CD4-positive, alpha-beta memory T cell (primary cell): Measurements from ENCODE around the gene MAST4. TPM values are rescaled to one million over a fixed set of nuclear protein-coding genes. Genes with fewer than 3 reads are reported as not detected.

Experiments used
- CTCF ChIA-PET: fragments of 350-600 bp; sonication (Branson Sonifier 250); formaldehyde crosslinking; loops from one replicate; lab custom pipeline; 2021; ENCODE audit warnings: inconsistent platforms; ENCODE audit not compliant: partially characterized antibody; lab: Charles Lee
- POLR2A ChIA-PET: fragments of 350-600 bp; sonication (Branson Sonifier 250); formaldehyde crosslinking; loops from one replicate; lab custom pipeline; 2021; ENCODE audit not compliant: partially characterized antibody; lab: Charles Lee
- DNase-seq, 5 donors: peaks; one replicate each; pipeline versions ENCODE4 v3.0.0 to v3.0.0-alpha.2; 2020 to 2022; ENCODE audit warnings: mixed read lengths in 1 of 5
- H3K27ac ChIP-seq: one replicate; pipeline ENCODE4 v1.7.0; 2013; ENCODE audit warnings: low read depth, low read length
- H3K27me3 ChIP-seq: 2 replicates; pipeline ENCODE4 v1.7.0; 2013; ENCODE audit warnings: mild to moderate bottlenecking, low read length, moderate library complexity; ENCODE audit not compliant: insufficient read depth
- H3K36me3 ChIP-seq: 2 replicates; pipeline ENCODE4 v1.7.0; 2013; ENCODE audit warnings: mild to moderate bottlenecking, low read length, moderate library complexity; ENCODE audit not compliant: insufficient read depth
- H3K4me1 ChIP-seq: 2 replicates; pipeline ENCODE4 v1.7.0; 2013; ENCODE audit warnings: mild to moderate bottlenecking, low read length, moderate library complexity; ENCODE audit not compliant: insufficient read depth
- H3K4me3 ChIP-seq, 2 donors: one replicate each; pipeline ENCODE4 v1.7.0; 2013; ENCODE audit warnings: low read length in 2 of 2, mild to moderate bottlenecking in 1 of 2
- H3K9me3 ChIP-seq, 2 donors: one replicate each; pipeline ENCODE4 v1.7.0; 2013; ENCODE audit warnings: low read length in 2 of 2, control low read depth in 1 of 2; ENCODE audit not compliant: control insufficient read depth in 1 of 2
- H3K27ac Mint-ChIP-seq, 7 donors: one replicate each; pipeline ENCODE4 v1.8.0; 2020 to 2021; ENCODE audit warnings: mixed read lengths in 7 of 7, mild to moderate bottlenecking in 6 of 7, inconsistent platforms in 3 of 7, moderate library complexity in 3 of 7
- H3K27me3 Mint-ChIP-seq, 2 donors: one replicate each; pipeline ENCODE4 v1.8.0; 2020 to 2021; ENCODE audit warnings: mixed read lengths in 2 of 2
- H3K36me3 Mint-ChIP-seq, 2 donors: one replicate each; pipeline ENCODE4 v1.8.0; 2020 to 2021; ENCODE audit warnings: mixed read lengths in 2 of 2, inconsistent platforms in 1 of 2, mild to moderate bottlenecking in 1 of 2
- H3K4me1 Mint-ChIP-seq, 4 donors: one replicate each; pipeline ENCODE4 v1.8.0; 2020 to 2021; ENCODE audit warnings: mixed read lengths in 4 of 4, mild to moderate bottlenecking in 1 of 4
- H3K4me3 Mint-ChIP-seq, 8 donors: one replicate each; pipeline ENCODE4 v1.8.0; 2020 to 2021; ENCODE audit warnings: mixed read lengths in 8 of 8, mild to moderate bottlenecking in 7 of 8, moderate library complexity in 6 of 8, inconsistent platforms in 3 of 8
- H3K9me3 Mint-ChIP-seq, 8 donors: one replicate each; pipeline ENCODE4 v1.8.0; 2020 to 2021; ENCODE audit warnings: mixed read lengths in 8 of 8, mild to moderate bottlenecking in 5 of 8, inconsistent platforms in 3 of 8, moderate library complexity in 1 of 8
- intact Hi-C: fragments of 100-400 bp; cut with micrococcal nuclease; formaldehyde crosslinking; loops from one replicate; pipeline ENCODE4 v1.15.1; 2023
- polyA plus RNA-seq, 2 donors: library from polyadenylated mRNA; unstranded; fragments of 300-500 nt; fragmentation: Illumina TruSeq; gene quantifications; one replicate each; pipeline ENCODE4 v1.2.3, GENCODE V29; 2021
- total RNA-seq, 2 experiments: library from RNA; stranded (reverse); gene quantifications; one replicate each; pipeline ENCODE4 v1.2.3, GENCODE V29; 2021

Gene MAST4
- total and polyA plus RNA-seq, 4 experiments from 2014 or later, result 9.2 to 27.0 (median 21.3) TPM

GRCh38 chr5:66862020-66862419 lies 265.8 kb downstream of the MAST4 start:
- no peak for DNase-seq
- Histone ChIP-seq H3K4me1 (no peaks in the 10 kb centered on the region), H3K27me3 (peaks cover 3% of the 10 kb centered on the region), H3K27ac (no peak overlapping the region), H3K9me3 (no peaks in the 10 kb centered on the region), H3K36me3 (no peaks in the 10 kb centered on the region), H3K4me3 (no peak overlapping the region)
- ChIA-PET CTCF (no interaction called here), POLR2A (no interaction called here)
- Mint-ChIP-seq H3K4me1 (no peaks in the 10 kb centered on the region), H3K9me3 (no peaks in the 10 kb centered on the region), H3K4me3 (no peak overlapping the region), H3K27ac (no peak overlapping the region), H3K36me3 (no peaks in the 10 kb centered on the region), H3K27me3 (peaks cover 17 to 20% of the 10 kb centered on the region in 2 donors)
- intact Hi-C loops, result no loop called here

DNA sequence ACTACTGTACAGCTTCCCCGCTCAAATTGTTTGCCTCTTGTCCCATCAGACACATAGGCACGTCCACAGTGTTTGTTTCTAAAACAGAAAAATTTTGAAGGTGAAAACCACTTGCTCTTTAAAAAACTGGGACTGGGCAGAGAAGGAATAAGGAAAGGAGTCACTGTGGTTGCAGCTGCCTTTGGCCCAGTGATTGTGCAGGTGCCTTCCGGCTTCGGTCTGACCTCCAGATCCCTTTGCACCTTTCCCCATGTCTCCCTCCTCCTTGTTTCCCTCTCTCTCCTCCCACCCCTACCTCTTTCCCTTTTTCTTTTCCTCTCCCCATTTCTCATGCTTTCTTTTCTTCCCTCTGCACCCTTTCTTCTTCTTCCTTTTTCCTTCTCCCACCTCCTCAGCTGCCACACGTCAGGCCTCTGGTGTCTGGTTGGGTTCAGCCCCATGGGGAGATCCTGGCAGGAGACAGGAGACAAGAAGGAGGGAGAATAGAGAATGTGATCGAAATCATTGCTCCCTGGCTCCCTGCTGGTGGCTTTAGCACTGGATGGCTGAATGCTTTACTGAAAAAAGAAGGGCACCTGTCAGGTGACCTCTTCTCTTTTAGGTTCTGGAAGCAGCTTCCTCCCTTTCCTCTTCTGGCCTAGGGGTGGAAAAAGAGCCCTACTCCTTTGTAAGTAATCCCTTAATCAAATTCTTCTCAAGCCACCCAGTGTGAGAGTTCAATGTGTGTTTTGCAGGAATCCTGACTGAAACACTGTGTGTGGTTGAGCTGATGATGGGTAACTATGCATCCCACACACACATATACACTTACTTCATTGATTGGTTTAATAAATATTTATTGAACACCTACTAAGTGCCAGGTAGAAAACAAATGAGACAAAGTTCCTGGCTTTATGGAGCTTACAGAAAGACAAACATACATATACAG lies 267.3 kb downstream of the MAST4 start:
- CTCF ChIA-PET, result interaction anchor here (0.7 kb wide), 1 partner anchor 29 kb away, joined by 3 read pairs; no protein-coding TSS in a partner anchor
- Mint-ChIP-seq H3K4me1 (no peaks in the 10 kb centered on the region), H3K27me3 (peaks cover 17 to 20% of the 10 kb centered on the region in 2 donors), H3K9me3 (no peaks in the 10 kb centered on the region), H3K27ac (no peak overlapping the region), H3K36me3 (no peaks in the 10 kb centered on the region), H3K4me3 (no peak overlapping the region)
- POLR2A ChIA-PET, result no interaction called here
- H3K9me3 ChIP-seq, result no peaks in the 10 kb centered on the region
- DNase-seq, result no peak
- no peak overlapping the region for H3K4me3 ChIP-seq
- H3K36me3 ChIP-seq, result no peaks in the 10 kb centered on the region
- intact Hi-C loops, result loop anchor here (1.0 kb wide), 1 partner anchor 49 kb away; no protein-coding TSS in a partner anchor
- peaks cover 3% of the 10 kb centered on the region for H3K27me3 ChIP-seq
- no peak overlapping the region for H3K27ac ChIP-seq
- no peaks in the 10 kb centered on the region for H3K4me1 ChIP-seq

- H3K9me3 Mint-ChIP-seq, result no peaks in the 10 kb centered on the region
- Histone ChIP-seq H3K27ac (no peak overlapping the region), H3K36me3 (no peaks in the 10 kb centered on the region), H3K4me3 (no peak overlapping the region), H3K4me1 (no peaks in the 10 kb centered on the region), H3K27me3 (peaks cover 3% of the 10 kb centered on the region), H3K9me3 (no peaks in the 10 kb centered on the region)
- no peaks in the 10 kb centered on the region for H3K4me1 Mint-ChIP-seq
- CTCF ChIA-PET, result interaction anchor here (1.0 kb wide), 1 partner anchor 10 kb away, joined by 3 read pairs; no protein-coding TSS in a partner anchor
- H3K27ac Mint-ChIP-seq, result no peak overlapping the region
- peak overlapping the region in 1 of 8 donors; percentile 9 for H3K4me3 Mint-ChIP-seq
- POLR2A ChIA-PET, result no interaction called here
- H3K27me3 Mint-ChIP-seq, result peaks cover 17 to 20% of the 10 kb centered on the region in 2 donors
- intact Hi-C loops, result loop anchor here (1.0 kb wide), 1 partner anchor 50 kb away; no protein-coding TSS in a partner anchor
- H3K36me3 Mint-ChIP-seq, result no peaks in the 10 kb centered on the region
- peak in 4 of 5 donors; percentile 22 to 39 (median 26) for DNase-seq
Measured at GRCh38 chr5:66864240-66864884, 268.2 kb downstream of the MAST4 start.

- Mint-ChIP-seq H3K4me1 (no peaks in the 10 kb centered on the region), H3K4me3 (no peak overlapping the region), H3K36me3 (no peaks in the 10 kb centered on the region), H3K27ac (no peak overlapping the region), H3K27me3 (peaks cover 5 to 10% of the 10 kb centered on the region in 2 donors), H3K9me3 (no peaks in the 10 kb centered on the region)
- H3K36me3 ChIP-seq, result no peaks in the 10 kb centered on the region
- no peak overlapping the region for H3K4me3 ChIP-seq
- DNase-seq, result no peak
- intact Hi-C loops, result no loop called here
- no peaks in the 10 kb centered on the region for H3K4me1 ChIP-seq
- ChIA-PET CTCF (interaction anchor here (1.9 kb wide), 1 partner anchor 22 kb away, joined by 3 read pairs; no protein-coding TSS in a partner anchor), POLR2A (no interaction called here)
- H3K9me3 ChIP-seq, result no peaks in the 10 kb centered on the region
- no peak overlapping the region for H3K27ac ChIP-seq
- H3K27me3 ChIP-seq, result no peaks in the 10 kb centered on the region
Measured at GRCh38 chr5:66867618-66868322, 271.6 kb downstream of the MAST4 start.

GRCh38 chr5:66869347-66869746 lies 273.2 kb downstream of the MAST4 start:
- H3K4me1 ChIP-seq, result no peaks in the 10 kb centered on the region
- no peaks in the 10 kb centered on the region for H3K9me3 Mint-ChIP-seq
- peaks cover 1 to 3% of the 10 kb centered on the region in 2 donors for H3K27me3 Mint-ChIP-seq
- H3K36me3 Mint-ChIP-seq, result no peaks in the 10 kb centered on the region
- no peaks in the 10 kb centered on the region for H3K27me3 ChIP-seq
- no peaks in the 10 kb centered on the region for H3K4me1 Mint-ChIP-seq
- no peaks in the 10 kb centered on the region for H3K36me3 ChIP-seq
- no peak for DNase-seq
- intact Hi-C loops, result no loop called here
- ChIA-PET CTCF (interaction anchor here (1.9 kb wide), 1 partner anchor 20 kb away, joined by 3 read pairs; no protein-coding TSS in a partner anchor), POLR2A (no interaction called here)
- no peaks in the 10 kb centered on the region for H3K9me3 ChIP-seq
- H3K27ac Mint-ChIP-seq, result no peak overlapping the region
- no peak overlapping the region for H3K27ac ChIP-seq
- H3K4me3 Mint-ChIP-seq, result no peak overlapping the region
- no peak overlapping the region for H3K4me3 ChIP-seq

- H3K4me1 Mint-ChIP-seq, result no peaks in the 10 kb centered on the region
- ChIA-PET CTCF (no interaction called here), POLR2A (no interaction called here)
- DNase-seq, result no peak
- no peak overlapping the region for H3K4me3 ChIP-seq
- no peaks in the 10 kb centered on the region for H3K9me3 ChIP-seq
- H3K27ac Mint-ChIP-seq, result peak overlapping the region in 1 of 7 donors; percentile 19
- no peaks in the 10 kb centered on the region for H3K9me3 Mint-ChIP-seq
- no peak overlapping the region for H3K27ac ChIP-seq
- H3K27me3 Mint-ChIP-seq, result peaks cover 0 to 1% of the 10 kb centered on the region in 2 donors
- no peaks in the 10 kb centered on the region for H3K36me3 ChIP-seq
- no peaks in the 10 kb centered on the region for H3K4me1 ChIP-seq
- no peak overlapping the region for H3K4me3 Mint-ChIP-seq
- H3K36me3 Mint-ChIP-seq, result no peaks in the 10 kb centered on the region
- intact Hi-C loops, result no loop called here
- no peaks in the 10 kb centered on the region for H3K27me3 ChIP-seq
Measured at GRCh38 chr5:66870708-66871107, 274.5 kb downstream of the MAST4 start.

DNA sequence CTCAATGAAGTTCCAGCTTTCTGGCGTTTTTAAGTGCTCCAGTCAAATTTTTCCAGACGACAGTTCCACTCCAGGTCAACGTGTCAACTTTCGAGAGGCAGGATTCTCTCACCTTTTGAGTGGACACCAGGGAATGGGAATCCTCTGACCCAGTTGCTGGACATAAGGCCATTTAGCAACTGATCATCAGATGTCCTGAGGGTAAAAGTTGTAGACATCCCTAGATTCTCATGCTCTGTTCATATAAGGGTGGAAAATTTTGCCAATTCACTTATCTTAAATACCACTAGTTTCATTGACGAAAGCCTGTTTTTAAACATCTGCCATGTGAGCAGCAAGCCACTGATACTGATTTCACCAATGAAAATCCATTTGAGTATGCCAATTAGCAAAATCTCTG lies 275.5 kb downstream of the MAST4 start:
- no peaks in the 10 kb centered on the region for H3K9me3 ChIP-seq
- H3K27me3 Mint-ChIP-seq, result no peaks in the 10 kb centered on the region
- H3K36me3 ChIP-seq, result no peaks in the 10 kb centered on the region
- ChIA-PET POLR2A (no interaction called here), CTCF (no interaction called here)
- no peaks in the 10 kb centered on the region for H3K4me1 ChIP-seq
- no peak for DNase-seq
- H3K9me3 Mint-ChIP-seq, result no peaks in the 10 kb centered on the region
- no peak overlapping the region for H3K4me3 Mint-ChIP-seq
- H3K36me3 Mint-ChIP-seq, result no peaks in the 10 kb centered on the region
- no peak overlapping the region for H3K27ac Mint-ChIP-seq
- H3K27ac ChIP-seq, result no peak overlapping the region
- intact Hi-C loops, result no loop called here
- H3K27me3 ChIP-seq, result no peaks in the 10 kb centered on the region
- no peak overlapping the region for H3K4me3 ChIP-seq
- no peaks in the 10 kb centered on the region for H3K4me1 Mint-ChIP-seq
